A549 (cell line): ENCODE results near the gene BOLA3. TPM values are rescaled to one million over a fixed set of nuclear protein-coding genes. Genes with fewer than 3 reads are reported as not detected.

Source experiments
- ATAC-seq, 2 experiments: fragments of 200-7000 bp in 1 of 2; fragments of >200 bp in 1 of 2; cut with Nextera tagmentation in 1 of 2; cut with Tn5 transposase in 1 of 2; 3 replicates each; pipeline versions ENCODE4 v1.8.0 to v1.9.1; 2018 to 2020; ENCODE audit warnings: mild to moderate bottlenecking in 1 of 2, moderate library complexity in 1 of 2
- CTCF ChIA-PET: fragments of 300-600 bp; sonication (Branson Sonifier 250); formaldehyde crosslinking; extraction: SDS; loops from one replicate; lab custom pipeline; 2021; ENCODE audit warnings: antibody characterized with exemption, inconsistent platforms; lab: Yijun Ruan, JAX
- POLR2A ChIA-PET: fragments of 350-600 bp; formaldehyde crosslinking; extraction: SDS; loops from one replicate; lab custom pipeline; 2021; ENCODE audit warnings: antibody characterized with exemption, inconsistent platforms; lab: Yijun Ruan, JAX
- DNase-seq, 2 experiments: peaks; one replicate each; pipeline versions ENCODE4 v3.0.0 to v3.0.0-alpha.2; 2011 to 2016; ENCODE audit warnings: low read depth in 1 of 2, low spot score in 1 of 2
- FAIRE-seq: peaks from 2 replicates; lab custom pipeline; 2011; peaks lifted over from hg19 to GRCh38; lab: Jason Lieb, UNC
- H3K27ac ChIP-seq, 2 experiments: fragments of >200 bp; sonication (Bioruptor Twin); formaldehyde crosslinking; 3 replicates each; pipeline ENCODE4 v1.5.1; 2016 to 2017
- H3K4me1 ChIP-seq: fragments of >200 bp; sonication (Bioruptor Twin); formaldehyde crosslinking; 3 replicates; pipeline ENCODE4 v1.6.1; 2016
- H3K4me2 ChIP-seq: fragments of >200 bp; sonication (Bioruptor Twin); formaldehyde crosslinking; 3 replicates; pipeline ENCODE4 v1.6.1; 2016
- H3K4me3 ChIP-seq: fragments of >200 bp; sonication (Bioruptor Twin); formaldehyde crosslinking; 3 replicates; pipeline ENCODE4 v1.5.1; 2016
- H3K9me3 ChIP-seq: fragments of >200 bp; sonication (Bioruptor Twin); formaldehyde crosslinking; 3 replicates; pipeline ENCODE4 v1.6.1; 2016
- ATOH8 ChIP-seq: fragments of 250-450 bp; sonication (Bioruptor Pico); IDR thresholded peaks from 2 replicates; pipeline ENCODE4 v1.5.0; 2020; ENCODE audit warnings: low read depth, mild to moderate bottlenecking, moderate library complexity
- BCL3 ChIP-seq: fragments of >200 bp; sonication (Bioruptor Twin); formaldehyde crosslinking; IDR thresholded peaks from 3 replicates; pipeline ENCODE4 v1.6.1; 2016
- BHLHE40 ChIP-seq: IDR thresholded peaks from 2 replicates; pipeline ENCODE4 v1.6.1; 2012; ENCODE audit warnings: low read depth, low read length, inconsistent platforms
- CBX2 ChIP-seq: fragments of 200-600 bp; sonication (generic); IDR thresholded peaks from 2 replicates; pipeline ENCODE4 v1.6.1; 2016; ENCODE audit warnings: low read depth, mild to moderate bottlenecking, borderline replicate concordance
- E2F6 ChIP-seq: IDR thresholded peaks from 2 replicates; pipeline ENCODE4 v1.6.1; 2012; ENCODE audit warnings: low read depth, borderline replicate concordance
- EHF ChIP-seq: fragments of 250-450 bp; sonication (Bioruptor Pico); IDR thresholded peaks from 2 replicates; pipeline ENCODE4 v1.5.0; 2020; ENCODE audit warnings: mild to moderate bottlenecking
- ELK1 ChIP-seq: fragments of 150-350 bp; IDR thresholded peaks from 2 replicates; pipeline ENCODE4 v1.6.1; 2014; ENCODE audit warnings: low read depth, mild to moderate bottlenecking, low read length
- EP300 ChIP-seq, 2 experiments: fragments of >200 bp; sonication (Bioruptor Twin); formaldehyde crosslinking; IDR thresholded peaks; 2 replicates in 1 of 2; 3 replicates in 1 of 2; pipeline ENCODE4 v1.6.1; 2016 to 2017
- FOSL2 ChIP-seq, 2 experiments: fragments of 450-650 bp in 1 of 2; fragments of >200 bp in 1 of 2; sonication (Bioruptor Twin) in 1 of 2; formaldehyde crosslinking; IDR thresholded peaks; 2 replicates each; pipeline versions ENCODE4 v1.5.0 to v1.6.1; 2016 to 2020; ENCODE audit warnings: mild to moderate bottlenecking in 1 of 2, moderate library complexity in 1 of 2
- FOXS1 ChIP-seq: fragments of 250-450 bp; sonication (Bioruptor Pico); IDR thresholded peaks from 2 replicates; pipeline ENCODE4 v1.5.0; 2020; ENCODE audit warnings: mild to moderate bottlenecking, moderate library complexity
- HDAC2 ChIP-seq: fragments of 200-600 bp; sonication (generic); IDR thresholded peaks from 2 replicates; pipeline ENCODE4 v1.6.1; 2016
- HEYL ChIP-seq: fragments of 250-450 bp; sonication (Bioruptor Pico); IDR thresholded peaks from 2 replicates; pipeline ENCODE4 v1.8.0; 2021; ENCODE audit warnings: mild to moderate bottlenecking, moderate library complexity
- HMGXB4 ChIP-seq: fragments of 250-450 bp; sonication (Bioruptor Pico); IDR thresholded peaks from 2 replicates; pipeline ENCODE4 v1.5.0; 2021; ENCODE audit warnings: mild to moderate bottlenecking, moderate library complexity, borderline replicate concordance
- MYC ChIP-seq: IDR thresholded peaks from 2 replicates; pipeline ENCODE4 v1.6.1; 2012; ENCODE audit warnings: mild to moderate bottlenecking, inconsistent platforms, low read length, improper control_type of control experiment, borderline replicate concordance
- PBX3 ChIP-seq: IDR thresholded peaks from 2 replicates; pipeline ENCODE4 v1.6.1; 2012
- POLR2AphosphoS2 ChIP-seq: conservative IDR thresholded peaks from 2 replicates; pipeline ENCODE4 v1.6.1; 2012; ENCODE audit warnings: low read length, improper control_type of control experiment, inconsistent platforms
- RAD21 ChIP-seq, 2 experiments: fragments of >200 bp in 1 of 2; sonication (Bioruptor Twin) in 1 of 2; formaldehyde crosslinking in 1 of 2; IDR thresholded peaks in 1 of 2; conservative IDR thresholded peaks in 1 of 2; 2 replicates in 1 of 2; 3 replicates in 1 of 2; pipeline ENCODE4 v1.6.1; 2012 to 2018; ENCODE audit warnings: inconsistent platforms in 1 of 2
- RFX5 ChIP-seq: fragments of 450-650 bp; IDR thresholded peaks from 2 replicates; pipeline ENCODE4 v1.7.1; 2014; ENCODE audit warnings: antibody characterized with exemption, mild to moderate bottlenecking, moderate library complexity
- SREBF2 ChIP-seq: fragments of 450-650 bp; IDR thresholded peaks from 2 replicates; pipeline ENCODE4 v1.6.1; 2014; ENCODE audit warnings: mild to moderate bottlenecking, moderate library complexity
- TP53 ChIP-seq: fragments of 250-450 bp; sonication (Bioruptor Pico); IDR thresholded peaks from 2 replicates; pipeline ENCODE4 v1.5.0; 2021; ENCODE audit warnings: mild to moderate bottlenecking, moderate library complexity
- ZFP36 ChIP-seq: fragments of 450-650 bp; IDR thresholded peaks from 2 replicates; pipeline ENCODE4 v1.6.1; 2014; ENCODE audit warnings: borderline replicate concordance; ENCODE audit not compliant: partially characterized antibody
- WGBS: methylation state at CpG from one replicate; pipeline ENCODE4 v1.1.6; 2017; ENCODE audit errors: missing lambda C conversion rate; 5-methylcytosine and 5-hydroxymethylcytosine counted together
- polyA plus RNA-seq, 4 experiments: library from polyadenylated mRNA; depleted of rRNA in 3 of 4; stranded (reverse); fragments of >200 nt; fragmentation: RNase III in 1 of 4; extraction: RNeasy Plus Mini Kit Qiagen cat#74134 plus additional on column Dnase treatment in 1 of 4; gene quantifications; 2 replicates in 3 of 4; 3 replicates in 1 of 4; pipeline ENCODE4 v1.2.3, GENCODE V29; 2011 to 2017

Gene BOLA3
- polyA plus RNA-seq, 2 of the 4 experiments (the other 2 are of a cell fraction), result 136 to 139 TPM

- 87% methylated on average over 2 of the region's 2 CpGs for WGBS
- no peak for ATAC-seq
- TF ChIP-seq HMGXB4 (CRISPR knock-in tag) (no peak), FOXS1 (no peak), E2F6 (no peak), EP300 (IDR thresholded peaks at IDR 0.05) (no peak), CBX2 (no peak), PBX3 (no peak), FOSL2 (IDR thresholded peaks at IDR 0.05) (no peak), FOSL2 (CRISPR knock-in tag; IDR thresholded peaks at IDR 0.05) (no peak), MYC (no peak), RFX5 (no peak), ELK1 (no peak), ATOH8 (CRISPR knock-in tag) (no peak), BHLHE40 (no peak), TP53 (CRISPR knock-in tag) (no peak), RAD21 (conservative IDR thresholded peaks at IDR 0.05 in 1 of 2, IDR thresholded peaks at IDR 0.05 in 1 of 2) (no peak)
- TF ChIP-seq, all 56 proteins: peak for 0
Observed at GRCh38 chr2:74096052-74096451, 51.7 kb downstream of the BOLA3 start.

GRCh38 chr2:74095632-74096031 lies 52.1 kb downstream of the BOLA3 start:
- FAIRE-seq, result no peak
- CTCF ChIA-PET, result interaction anchor here (1.3 to 2.6 kb wide), 2 partner anchors 10 to 15 kb away, joined by 3 to 6 read pairs; no protein-coding TSS in a partner anchor

More at GRCh38 chr2:74096052-74096451, 51.7 kb downstream of the BOLA3 start:
- CTCF ChIA-PET, result interaction anchor here (0.6 to 1.3 kb wide), 2 partner anchors 15 to 273 kb away, joined by 3 read pairs; no protein-coding TSS in a partner anchor
- H3K4me1 ChIP-seq, result no peaks in the 10 kb centered on the region
- FAIRE-seq, result no peak
- H3K27ac ChIP-seq, result no peak overlapping the region
- no peak overlapping the region for H3K4me3 ChIP-seq
- no peak for DNase-seq
- H3K4me2 ChIP-seq, result no peak overlapping the region
- H3K9me3 ChIP-seq, result no peaks in the 10 kb centered on the region
- POLR2A ChIA-PET, result no interaction called here

More at GRCh38 chr2:74095632-74096031, 52.1 kb downstream of the BOLA3 start:
- no peak for TF ChIP-seq HDAC2
- TF ChIP-seq TP53 (CRISPR knock-in tag), result no peak
- TF ChIP-seq E2F6, result no peak
- TF ChIP-seq POLR2AphosphoS2, result no peak
- TF ChIP-seq EHF (CRISPR knock-in tag), result no peak
- no peak for TF ChIP-seq ZFP36
- TF ChIP-seq RAD21 (conservative IDR thresholded peaks at IDR 0.05 in 1 of 2, IDR thresholded peaks at IDR 0.05 in 1 of 2), result no peak
- no peak for TF ChIP-seq HMGXB4 (CRISPR knock-in tag)
- no peak for TF ChIP-seq SREBF2
- no peak for TF ChIP-seq HEYL (CRISPR knock-in tag)
- no peak for TF ChIP-seq BCL3
- Histone ChIP-seq H3K4me2 (no peak overlapping the region), H3K4me3 (no peak overlapping the region), H3K9me3 (no peaks in the 10 kb centered on the region), H3K4me1 (no peaks in the 10 kb centered on the region), H3K27ac (no peak overlapping the region)
- 89% methylated on average over 3 of the region's 3 CpGs for WGBS
- no peak for DNase-seq
- POLR2A ChIA-PET, result no interaction called here
- ATAC-seq, result no peak
